Kidney epithelial cell (primary cell): Measurements from ENCODE around the gene PRELP. TPM values are rescaled to one million over a fixed set of nuclear protein-coding genes. Genes with fewer than 3 reads are reported as not detected.
"Not testable (repeated sequence)": the region's sequence is repeated elsewhere in the genome, so short reads cannot be mapped to it uniquely, and the experiment has no call there.

Experiments
- DNase-seq: peaks from one replicate; pipeline ENCODE4 v3.0.0-alpha.2; 2010; ENCODE audit warnings: low read depth
- H3K27me3 ChIP-seq: 2 replicates; pipeline ENCODE4 v1.6.0; 2011; ENCODE audit warnings: low read length; ENCODE audit not compliant: control insufficient read depth, insufficient read depth
- H3K36me3 ChIP-seq: 2 replicates; pipeline ENCODE4 v1.5.1; 2011; ENCODE audit warnings: low read length; ENCODE audit not compliant: control insufficient read depth, insufficient read depth
- H3K4me3 ChIP-seq: 2 replicates; pipeline ENCODE4 v1.5.1; 2011; ENCODE audit warnings: low read depth, mild to moderate bottlenecking, control low read depth, low read length
- total RNA-seq: library from RNA; depleted of rRNA; stranded (reverse); fragments of >200 nt; gene quantifications from 2 replicates; pipeline ENCODE4 v1.2.3, GENCODE V29; 2015
- TF ChIP-seq, protein P1 (sequence below): IDR thresholded peaks from 2 replicates; pipeline ENCODE4 v1.5.1; 2011; ENCODE audit warnings: mild to moderate bottlenecking, moderate library complexity, low read length, control low read depth, inconsistent platforms; ENCODE audit not compliant: insufficient read depth, poor library complexity, severe bottlenecking

Gene PRELP
- total RNA-seq, 1 donor from 2014 or later = under 0.01 TPM

DNA sequence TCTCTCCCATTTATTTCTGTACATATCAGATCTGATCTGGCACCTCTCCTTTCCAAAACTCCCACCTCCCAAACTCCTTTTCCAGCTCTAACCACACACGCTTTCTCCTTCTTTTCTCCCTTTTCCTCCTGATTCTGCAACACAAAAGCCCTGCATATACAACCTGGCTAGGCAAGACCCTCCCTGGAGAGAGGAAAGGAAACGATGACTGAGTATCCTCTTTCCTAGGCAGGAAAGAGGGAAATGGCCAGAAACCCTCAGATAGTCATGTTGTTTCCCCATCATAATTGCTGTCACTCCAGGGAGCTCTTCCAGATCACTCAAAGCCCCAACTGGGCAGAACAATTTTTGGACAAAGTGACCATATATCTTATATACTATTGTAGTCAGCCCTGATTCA lies 32.3 kb upstream of the PRELP start:
- no peak overlapping the region for H3K4me3 ChIP-seq
- H3K27me3 ChIP-seq = peaks cover 33% of the 10 kb centered on the region
- TF ChIP-seq, protein P1, sequence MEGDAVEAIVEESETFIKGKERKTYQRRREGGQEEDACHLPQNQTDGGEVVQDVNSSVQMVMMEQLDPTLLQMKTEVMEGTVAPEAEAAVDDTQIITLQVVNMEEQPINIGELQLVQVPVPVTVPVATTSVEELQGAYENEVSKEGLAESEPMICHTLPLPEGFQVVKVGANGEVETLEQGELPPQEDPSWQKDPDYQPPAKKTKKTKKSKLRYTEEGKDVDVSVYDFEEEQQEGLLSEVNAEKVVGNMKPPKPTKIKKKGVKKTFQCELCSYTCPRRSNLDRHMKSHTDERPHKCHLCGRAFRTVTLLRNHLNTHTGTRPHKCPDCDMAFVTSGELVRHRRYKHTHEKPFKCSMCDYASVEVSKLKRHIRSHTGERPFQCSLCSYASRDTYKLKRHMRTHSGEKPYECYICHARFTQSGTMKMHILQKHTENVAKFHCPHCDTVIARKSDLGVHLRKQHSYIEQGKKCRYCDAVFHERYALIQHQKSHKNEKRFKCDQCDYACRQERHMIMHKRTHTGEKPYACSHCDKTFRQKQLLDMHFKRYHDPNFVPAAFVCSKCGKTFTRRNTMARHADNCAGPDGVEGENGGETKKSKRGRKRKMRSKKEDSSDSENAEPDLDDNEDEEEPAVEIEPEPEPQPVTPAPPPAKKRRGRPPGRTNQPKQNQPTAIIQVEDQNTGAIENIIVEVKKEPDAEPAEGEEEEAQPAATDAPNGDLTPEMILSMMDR = no peak

DNA sequence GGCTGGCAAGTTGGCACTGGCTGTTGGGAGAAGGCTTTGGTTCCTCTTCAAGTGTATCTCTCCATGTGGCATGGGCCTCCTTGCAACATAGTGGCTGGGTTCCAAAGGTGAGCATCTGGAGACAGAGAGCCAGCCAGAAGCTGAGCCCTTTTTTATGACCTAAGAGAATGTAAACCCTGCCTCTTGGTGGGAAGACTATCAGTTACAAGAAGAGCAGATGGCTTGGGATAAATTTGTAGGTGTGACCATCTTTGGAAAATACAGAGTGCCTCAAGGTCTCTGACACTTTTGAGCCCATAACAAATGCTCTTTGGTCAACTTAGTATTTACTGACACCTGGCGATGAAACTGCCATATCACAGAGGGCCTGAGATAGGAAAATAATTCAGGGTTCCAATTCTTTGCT lies 31.4 kb upstream of the PRELP start:
- Histone ChIP-seq H3K4me3 (no peak overlapping the region), H3K27me3 (peaks cover 38% of the 10 kb centered on the region), H3K36me3 (no peaks in the 10 kb centered on the region)
- no peak for DNase-seq
- TF ChIP-seq, protein P1 = no peak

More for the DNA sequence above, 32.3 kb upstream of the PRELP start:
- no peaks in the 10 kb centered on the region for H3K36me3 ChIP-seq
- DNase-seq = no peak

DNA sequence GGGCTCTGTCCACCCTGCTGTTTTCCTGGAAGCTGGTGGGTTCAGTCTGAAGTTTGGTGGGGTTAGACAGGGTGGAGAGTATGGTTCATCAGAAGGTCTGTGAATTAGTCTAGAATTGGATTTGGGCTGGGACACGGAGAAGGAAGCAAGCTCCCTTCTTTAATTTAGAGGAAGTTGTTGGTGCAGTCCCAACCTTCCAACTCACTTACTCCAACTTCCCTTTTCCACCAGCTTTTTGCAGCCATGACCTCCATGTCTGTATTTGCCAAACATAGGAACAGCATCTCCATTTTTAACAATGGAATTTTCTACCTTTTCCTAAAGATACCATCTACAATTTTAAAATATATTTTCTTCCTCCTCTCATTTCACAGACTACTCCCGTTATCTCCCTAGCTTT lies 28.5 kb upstream of the PRELP start:
- Histone ChIP-seq H3K4me3 (no peak overlapping the region), H3K27me3 (peaks cover 30% of the 10 kb centered on the region), H3K36me3 (no peaks in the 10 kb centered on the region)
- no peak for DNase-seq
- TF ChIP-seq, protein P1 = no peak

DNA sequence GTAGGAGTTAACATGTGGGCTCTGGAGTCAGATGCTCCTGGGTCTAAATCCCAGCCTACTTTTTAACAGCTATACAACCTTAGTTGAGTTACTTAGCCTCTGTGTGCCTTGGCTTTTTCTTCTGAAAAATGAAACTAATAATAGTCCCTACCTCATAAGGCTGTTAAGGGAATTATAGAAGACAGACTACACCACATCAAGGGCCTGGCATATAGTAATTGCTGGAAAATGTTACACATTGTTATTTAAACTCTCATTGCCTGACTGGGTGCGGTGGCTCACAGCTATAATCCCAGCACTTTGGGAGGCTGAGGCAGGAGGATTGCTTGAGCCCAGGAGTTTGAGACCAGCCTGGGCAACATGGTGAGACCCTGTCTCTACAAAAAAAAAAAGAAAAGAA lies 28.0 kb upstream of the PRELP start:
- not testable (repeated sequence) for H3K4me3 ChIP-seq, DNase-seq, H3K36me3 ChIP-seq
- peaks cover 30% of the 10 kb centered on the region for H3K27me3 ChIP-seq

DNA sequence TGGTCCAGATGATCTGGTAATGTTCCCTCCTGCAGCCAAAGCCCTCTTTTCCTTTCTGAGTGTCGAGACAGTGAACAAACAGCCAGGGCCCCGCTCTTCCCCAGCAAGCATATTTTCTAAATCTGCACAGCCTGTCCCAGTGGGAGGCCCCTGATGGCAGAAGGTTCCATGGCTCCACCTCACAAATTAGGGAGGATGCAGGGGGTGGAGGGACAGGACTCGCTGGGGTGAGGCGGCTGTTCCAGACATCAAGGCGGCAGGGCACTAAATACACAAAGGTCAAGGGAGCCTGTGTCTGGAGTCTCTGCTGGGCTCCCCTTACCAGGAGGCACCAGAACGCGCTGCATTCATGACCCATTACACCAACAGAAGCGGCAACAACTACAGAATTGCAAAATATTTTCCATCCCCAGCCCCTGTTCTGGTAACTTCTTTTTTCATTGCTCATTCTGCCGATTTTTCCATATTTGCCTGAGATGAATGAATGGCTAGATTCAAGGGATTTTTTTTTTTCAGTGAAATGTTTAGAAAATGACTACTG lies 27.0 kb upstream of the PRELP start:
- DNase-seq = no peak
- peaks cover 38% of the 10 kb centered on the region for H3K27me3 ChIP-seq
- H3K36me3 ChIP-seq = no peaks in the 10 kb centered on the region
- TF ChIP-seq, protein P1 = no peak
- H3K4me3 ChIP-seq = no peak overlapping the region

DNA sequence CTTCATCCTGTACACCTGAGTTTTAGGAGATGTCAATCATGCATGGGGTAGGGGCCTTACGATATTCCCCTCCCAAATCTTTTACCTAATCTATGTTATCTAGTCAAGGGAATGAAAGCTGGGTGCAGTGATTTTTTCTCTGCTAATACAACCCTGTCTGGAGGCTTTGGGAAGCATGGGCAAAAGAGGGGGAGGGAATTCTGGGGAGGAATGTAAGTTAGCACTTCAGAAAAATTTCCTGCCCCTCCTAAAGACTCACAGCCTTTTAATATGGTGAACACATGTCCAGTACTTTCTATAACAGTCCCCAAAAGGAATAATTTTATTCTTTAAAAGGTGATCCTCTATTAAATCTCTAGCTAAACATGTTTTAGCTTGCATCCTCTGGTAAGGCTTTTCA lies 25.6 kb upstream of the PRELP start:
- Histone ChIP-seq H3K4me3 (no peak overlapping the region), H3K36me3 (no peaks in the 10 kb centered on the region), H3K27me3 (peaks cover 38% of the 10 kb centered on the region)
- DNase-seq = no peak
- TF ChIP-seq, protein P1 = no peak
